ENCODE results near the gene TUFM.
"Not testable (repeated sequence)": the region's sequence is repeated elsewhere in the genome, so short reads cannot be mapped to it uniquely, and the experiment has no call there.

Gene TUFM

DNA sequence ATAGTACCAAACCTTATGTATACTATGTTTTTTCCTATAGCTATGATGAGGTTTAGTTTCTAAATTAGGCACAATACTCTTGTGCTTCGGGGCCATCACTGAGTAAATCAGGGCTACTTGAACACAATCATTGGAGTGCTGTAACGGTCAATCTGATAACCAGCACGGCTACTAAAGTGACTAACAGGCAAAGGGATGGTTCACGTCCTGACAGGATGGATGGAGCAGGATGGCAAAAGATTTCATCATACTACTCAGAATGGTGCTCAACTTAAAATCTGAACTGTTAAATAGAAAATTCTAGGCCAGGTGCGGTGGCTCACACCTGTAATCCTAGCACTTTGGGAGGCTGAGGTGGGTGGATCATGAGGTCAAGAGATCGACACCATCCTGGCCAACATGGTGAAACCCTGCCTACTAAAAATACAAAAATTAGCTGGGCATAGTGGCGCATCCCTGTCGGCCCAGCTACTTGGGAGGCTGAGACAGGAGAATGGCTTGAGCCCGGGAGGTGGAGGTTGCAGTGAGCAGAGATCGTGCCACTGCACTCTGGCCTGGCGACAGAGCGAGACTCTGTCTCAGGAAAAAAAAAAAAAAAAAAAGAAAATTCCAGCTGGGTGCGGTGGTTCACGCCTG is 7.0 kb downstream of the TUFM start:
- no peak for DNase-seq (ENCODE audit: low read depth in 2 of 2, low spot score in 1 of 2)

DNA sequence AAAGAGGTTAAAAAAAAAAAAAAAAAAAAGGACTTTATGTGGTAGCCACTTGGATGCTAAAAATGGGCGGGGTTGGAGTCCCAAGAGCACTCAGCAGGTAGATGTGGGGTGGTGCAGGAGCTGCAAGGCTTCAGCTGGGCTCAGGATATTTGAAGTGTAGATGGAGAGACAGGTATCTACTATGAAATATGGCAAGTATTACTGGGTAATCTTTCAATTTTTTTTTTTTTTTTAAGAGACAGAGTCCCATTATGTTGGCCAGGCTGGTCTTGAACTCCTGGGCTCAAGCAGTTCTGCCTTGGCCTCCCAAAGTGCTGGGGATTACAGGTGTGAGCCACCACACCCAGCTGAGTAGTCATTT is 7.6 kb downstream of the TUFM start:
- no peak for DNase-seq (ENCODE audit: low read depth in 2 of 2, low spot score in 1 of 2)

GRCh38 chr16:28837672-28838557 is 8.2 kb downstream of the TUFM start:
- no peak for DNase-seq (ENCODE audit: low read depth in 2 of 2, low spot score in 1 of 2)

DNA sequence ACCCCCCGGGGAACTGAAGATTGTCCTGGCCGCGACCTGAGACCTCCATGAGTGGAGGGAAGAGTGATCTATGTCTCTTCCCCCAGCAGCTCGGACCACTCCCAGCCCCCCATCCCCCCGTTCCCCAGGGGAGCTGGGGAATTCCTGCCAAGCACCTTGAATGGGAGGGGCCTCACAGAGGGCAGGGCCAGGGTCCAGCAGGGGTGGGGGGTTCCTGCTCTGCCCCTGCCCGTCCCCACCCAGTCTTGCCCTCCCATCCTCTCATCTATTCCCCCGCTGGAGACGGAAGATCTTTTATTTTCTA is 9.4 kb downstream of the TUFM start:
- DNase-seq (ENCODE audit: low read depth in 2 of 2, low spot score in 1 of 2) = no peak

DNA sequence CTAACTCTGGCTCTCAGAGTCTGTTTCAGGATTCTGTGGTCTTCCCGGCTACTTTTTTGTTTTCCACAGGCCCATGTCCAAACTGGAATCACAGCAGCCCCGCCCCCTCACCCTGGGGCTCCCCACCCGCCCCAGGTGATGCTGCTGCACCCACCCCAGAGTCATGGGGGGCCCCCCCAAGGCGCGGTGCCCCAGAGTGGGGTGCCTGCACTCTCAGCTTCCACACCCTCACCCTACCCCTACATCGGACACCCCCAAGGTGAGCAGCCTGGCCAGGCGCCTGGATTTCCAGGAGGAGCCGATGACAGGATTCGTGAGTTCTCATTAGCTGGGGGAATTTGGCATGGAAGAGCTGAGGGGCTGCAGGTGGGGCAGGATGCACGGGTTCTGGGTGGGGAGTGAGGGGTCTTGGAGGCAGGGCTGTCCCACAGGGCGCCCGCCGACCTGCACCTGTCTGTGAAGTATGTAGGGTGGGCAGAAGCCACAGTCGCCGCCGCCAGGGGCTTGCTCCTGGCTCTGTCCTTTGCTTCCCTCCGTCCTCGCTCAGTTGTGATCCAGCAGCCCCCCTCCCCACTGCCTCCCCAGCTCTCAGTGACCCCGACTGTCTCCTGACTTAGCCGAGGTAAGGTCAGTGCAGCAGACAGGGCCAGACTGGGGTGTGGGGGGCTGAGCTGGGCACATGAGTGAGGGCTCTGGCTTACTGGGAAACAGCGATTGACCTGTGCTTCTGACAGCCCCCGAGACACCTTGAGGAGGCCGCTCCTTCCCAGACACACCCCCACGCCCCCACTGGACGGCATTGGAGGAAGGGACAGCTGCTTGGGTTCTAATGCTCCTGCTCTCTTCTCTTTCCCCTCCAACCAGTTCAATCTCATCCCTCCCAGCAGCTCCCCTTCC is 10.0 kb downstream of the TUFM start:
- no peak for DNase-seq (ENCODE audit: low read depth in 2 of 2, low spot score in 1 of 2)

GRCh38 chr16:28834873-28835863 is 11.0 kb downstream of the TUFM start:
- DNase-seq (ENCODE audit: low read depth in 2 of 2, low spot score in 1 of 2) = no peak

GRCh38 chr16:28834349-28834748 is 11.8 kb downstream of the TUFM start:
- no peak for DNase-seq (ENCODE audit: low read depth in 2 of 2, low spot score in 1 of 2)

DNA sequence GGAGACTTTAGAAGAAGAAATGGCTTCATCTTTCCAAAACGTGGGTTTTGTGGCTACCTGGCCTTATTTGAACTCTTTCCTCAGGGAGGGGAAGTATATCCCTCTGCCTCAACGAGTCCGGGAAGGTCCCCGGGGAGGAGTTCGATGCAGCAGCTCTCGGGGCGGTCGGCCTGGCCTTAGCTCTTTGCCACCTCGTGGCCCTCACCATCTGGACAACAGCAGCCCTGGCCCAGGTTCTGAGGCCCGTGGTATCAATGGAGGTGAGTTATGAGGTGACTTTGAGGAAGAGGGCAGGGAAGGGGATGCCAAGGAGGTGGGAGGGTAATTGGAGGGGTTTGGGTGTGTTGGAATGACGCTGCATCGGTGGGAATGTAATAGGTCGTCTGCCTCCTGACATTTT is 15.6 kb downstream of the TUFM start:
- DNase-seq (ENCODE audit: low read depth in 2 of 2, low spot score in 1 of 2) = no peak

DNA sequence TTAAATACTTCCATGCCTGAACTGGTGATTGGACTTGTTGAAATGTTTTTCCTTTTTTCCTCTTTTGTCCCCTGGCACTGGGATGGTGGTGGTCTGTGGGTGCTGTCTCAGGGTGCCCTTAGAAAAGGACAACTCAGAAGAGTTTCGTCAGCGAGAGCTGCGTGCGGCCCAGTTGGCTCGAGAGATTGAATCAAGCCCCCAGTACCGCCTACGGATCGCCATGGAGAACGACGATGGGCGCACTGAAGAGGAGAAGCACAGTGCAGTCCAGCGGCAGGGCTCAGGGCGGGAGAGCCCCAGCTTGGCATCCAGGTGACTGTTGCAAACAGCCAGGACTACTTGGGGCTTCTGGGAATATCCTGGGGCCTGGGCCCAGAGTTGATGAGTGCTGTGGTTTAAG is 16.4 kb downstream of the TUFM start:
- no peak for DNase-seq (ENCODE audit: low read depth in 2 of 2, low spot score in 1 of 2)

- no peak for DNase-seq (ENCODE audit: low read depth in 2 of 2, low spot score in 1 of 2)
Measured at GRCh38 chr16:28826141-28826540, 20.0 kb downstream of the TUFM start.

DNA sequence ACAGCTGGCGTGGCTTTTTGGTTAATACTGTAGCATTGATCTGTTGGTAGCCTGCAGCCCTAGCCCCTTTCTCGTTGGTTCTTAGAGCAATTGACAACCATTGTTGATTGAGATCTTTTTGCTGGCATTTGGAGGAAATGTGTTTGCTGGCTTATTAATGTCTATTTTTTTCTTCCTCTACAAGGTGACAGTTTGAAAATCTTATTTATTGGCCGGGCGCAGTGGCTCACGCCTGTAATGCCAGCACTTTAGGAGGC is 21.5 kb downstream of the TUFM start:
- DNase-seq (ENCODE audit: low read depth in 2 of 2, low spot score in 1 of 2) = no peak

DNA sequence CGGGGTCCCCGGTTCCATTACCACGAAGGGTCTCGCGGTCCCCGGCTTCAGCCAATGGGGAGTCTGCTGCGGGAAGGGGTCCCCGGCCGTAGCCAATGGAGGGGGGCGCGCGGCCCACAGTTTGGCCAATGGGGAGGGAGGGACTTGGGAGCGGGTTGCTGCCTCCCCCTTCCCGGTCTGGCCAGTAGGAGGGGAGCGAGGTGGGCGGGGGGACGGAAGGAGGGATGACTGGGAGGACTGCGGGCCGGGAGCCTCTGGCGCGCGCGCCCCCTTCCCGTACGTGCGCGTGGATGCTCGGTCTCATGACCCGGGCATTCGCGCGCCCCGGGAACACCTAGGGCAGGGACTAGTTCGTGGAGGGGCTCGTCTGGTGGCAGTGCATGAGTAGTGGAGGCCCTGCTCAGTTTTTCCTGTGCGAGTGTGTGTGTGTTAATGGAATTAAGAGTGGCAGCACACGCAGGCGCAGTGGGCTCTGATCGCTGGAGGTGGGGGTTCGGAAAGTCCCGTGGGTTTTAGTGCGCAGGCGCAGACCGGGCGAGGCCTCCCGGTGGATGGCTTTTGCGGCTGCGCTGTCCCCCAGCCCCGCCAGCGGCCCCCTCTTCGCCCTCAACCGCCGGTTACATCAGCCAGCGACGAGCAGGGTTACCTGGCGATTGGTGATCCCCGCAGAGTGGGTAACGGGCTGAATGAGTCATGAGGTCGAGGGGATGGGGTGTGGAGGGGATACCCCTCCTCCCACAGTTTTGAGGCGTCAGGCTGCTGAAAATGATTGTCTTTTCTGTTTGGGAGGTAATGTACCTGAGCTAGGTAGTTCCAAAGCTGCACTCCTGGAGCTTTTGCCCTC is 22.1 kb downstream of the TUFM start:
- peak; percentile 93 to 97 for DNase-seq (ENCODE audit: low read depth in 2 of 2, low spot score in 1 of 2)

DNA sequence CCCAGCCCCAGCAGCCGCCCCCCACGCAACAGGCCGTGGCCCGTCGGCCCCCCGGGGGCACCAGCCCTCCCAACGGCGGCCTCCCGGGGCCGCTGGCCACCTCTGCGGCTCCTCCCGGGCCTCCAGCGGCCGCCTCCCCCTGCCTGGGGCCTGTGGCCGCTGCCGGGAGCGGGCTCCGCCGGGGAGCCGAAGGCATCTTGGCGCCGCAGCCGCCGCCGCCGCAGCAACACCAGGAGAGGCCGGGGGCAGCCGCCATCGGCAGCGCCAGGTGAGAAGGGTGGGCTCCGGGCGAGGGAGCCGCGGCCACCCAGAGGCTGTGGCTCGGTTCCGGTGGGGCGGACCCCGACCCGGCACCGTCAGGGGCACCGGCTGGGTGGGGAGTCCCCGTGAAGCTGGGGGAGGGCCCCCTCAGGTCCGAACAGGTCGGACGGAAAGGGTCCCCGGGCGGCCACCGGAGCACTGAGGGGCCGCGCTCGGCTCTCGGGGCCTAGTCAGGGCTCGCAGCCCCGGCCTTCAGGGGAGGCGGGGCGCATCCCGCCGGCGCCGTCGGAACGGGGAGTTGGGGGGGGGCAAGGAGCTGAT is 22.8 kb downstream of the TUFM start:
- DNase-seq (ENCODE audit: low read depth in 2 of 2, low spot score in 1 of 2) = no peak

GRCh38 chr16:28822520-28823290 is 23.4 kb downstream of the TUFM start, which contains the start of gene ATXN2L:
ATXN2L (plus strand) TSS chr16:28822999; CDS start chr16:28823260, 261 bp downstream.
- peak; percentile 91 to 93 for DNase-seq (ENCODE audit: low read depth in 2 of 2, low spot score in 1 of 2)

- DNase-seq (ENCODE audit: low read depth in 2 of 2, low spot score in 1 of 2) = no peak
Measured at GRCh38 chr16:28821874-28822519, 24.2 kb downstream of the TUFM start.

- not testable (repeated sequence) for DNase-seq (ENCODE audit: low read depth in 2 of 2, low spot score in 1 of 2)
Measured at GRCh38 chr16:28820546-28820945, 25.6 kb downstream of the TUFM start.

- DNase-seq (ENCODE audit: low read depth in 2 of 2, low spot score in 1 of 2) = no peak
Measured at GRCh38 chr16:28820016-28820415, 26.1 kb downstream of the TUFM start.

GRCh38 chr16:28807445-28808120 is 38.6 kb downstream of the TUFM start:
- not testable (repeated sequence) for DNase-seq (ENCODE audit: low read depth in 2 of 2, low spot score in 1 of 2)
